GM18517 (cell line): ENCODE data around the gene RNF148.

Experiments used
- ATAC-seq: cut with Tn5 transposase; IDR thresholded peaks from one replicate; pipeline ENCODE4 v1.9.1; 2021; ENCODE audit warnings: mild to moderate bottlenecking, moderate library complexity; ENCODE audit not compliant: unreplicated experiment

RNF148 gene

GRCh38 chr7:122702872-122703510, at the start of gene RNF148:
Gene RNF148 (minus strand): TSS chr7:122702922. CDS start chr7:122702750, 172 bp downstream.
- no peak for ATAC-seq

GRCh38 chr7:122750389-122750788, 47.7 kb upstream of the RNF148 start:
- no peak for ATAC-seq

GRCh38 chr7:122748195-122748594, 45.5 kb upstream of the RNF148 start:
- ATAC-seq = no peak

- ATAC-seq = no peak
These were observed 44.2 kb upstream of the RNF148 start for GRCh38 chr7:122746948-122747347.

GRCh38 chr7:122743211-122743610, 40.5 kb upstream of the RNF148 start:
- ATAC-seq = no peak

GRCh38 chr7:122738947-122739346, 36.2 kb upstream of the RNF148 start:
- no peak for ATAC-seq

GRCh38 chr7:122736183-122736582, 33.5 kb upstream of the RNF148 start:
- ATAC-seq = no peak

- ATAC-seq = no peak
These were observed 25.0 kb upstream of the RNF148 start for GRCh38 chr7:122727759-122728158.

GRCh38 chr7:122727354-122727753, 24.6 kb upstream of the RNF148 start:
- no peak for ATAC-seq

- no peak for ATAC-seq
These were observed 24.2 kb upstream of the RNF148 start for GRCh38 chr7:122726881-122727280.

GRCh38 chr7:122724366-122724765, 21.6 kb upstream of the RNF148 start:
- ATAC-seq = no peak

GRCh38 chr7:122719010-122719578, 16.4 kb upstream of the RNF148 start:
- no peak for ATAC-seq

GRCh38 chr7:122717356-122718089, 14.8 kb upstream of the RNF148 start:
- ATAC-seq = no peak

- ATAC-seq = no peak
These were observed 12.5 kb upstream of the RNF148 start for GRCh38 chr7:122715183-122715582.

- ATAC-seq = no peak
These were observed 8.2 kb upstream of the RNF148 start for GRCh38 chr7:122710916-122711315.

- ATAC-seq = no peak
These were observed 7.4 kb upstream of the RNF148 start for GRCh38 chr7:122709930-122710646.

- no peak for ATAC-seq
These were observed 4.1 kb upstream of the RNF148 start for GRCh38 chr7:122706836-122707235.

- no peak for ATAC-seq
These were observed 3.7 kb downstream of the RNF148 start, which contains the start of gene RNF133 for GRCh38 chr7:122699017-122699416. Gene RNF133 (minus strand): TSS chr7:122699117. CDS start chr7:122698918, 199 bp downstream.

- ATAC-seq = no peak
These were observed 6.9 kb downstream of the RNF148 start for GRCh38 chr7:122695816-122696215.

- ATAC-seq = no peak
These were observed 8.0 kb downstream of the RNF148 start for GRCh38 chr7:122694697-122695096.

- no peak for ATAC-seq
These were observed 9.9 kb downstream of the RNF148 start for GRCh38 chr7:122692769-122693309.
